ENCODE measurements around the gene ACAP3.
A peak's percentile ranks its signal among the peaks of the same experiment; 100 is the strongest.

- TF ChIP-seq NFIC (IDR thresholded peaks at IDR 0.05), result peak; percentile 78
- TF ChIP-seq YY1 (IDR thresholded peaks at IDR 0.05; ENCODE audit: low read depth), result no peak
- TF ChIP-seq EGR1 (IDR thresholded peaks at IDR 0.05), result no peak
- no peak for TF ChIP-seq EP300 (IDR thresholded peaks at IDR 0.05; ENCODE audit: borderline replicate concordance)
- TF ChIP-seq TAF1 (IDR thresholded peaks at IDR 0.05; ENCODE audit: low read depth), result no peak
- no peak for TF ChIP-seq RAD21 (IDR thresholded peaks at IDR 0.05; ENCODE audit: low read depth)
- TF ChIP-seq TCF12 (IDR thresholded peaks at IDR 0.05; ENCODE audit: low read depth), result no peak; the same call in 1 of the 2 replicates
- no peak for TF ChIP-seq REST (IDR thresholded peaks at IDR 0.05; ENCODE audit: low read depth)
- TF ChIP-seq FOXM1 (IDR thresholded peaks at IDR 0.05; ENCODE audit: borderline replicate concordance, low read depth), result no peak
- no peak for TF ChIP-seq CEBPB (IDR thresholded peaks at IDR 0.05)
Measured at GRCh38 chr1:1318131-1318652, 10.5 kb upstream of the ACAP3 start.

Measured in Ishikawa (cell line).